GM12864 (cell line): ENCODE results near the gene GFRA1.
"Not testable (repeated sequence)": the region's sequence is repeated elsewhere in the genome, so short reads cannot be mapped to it uniquely, and the experiment has no call there.

ENCODE experiments used
- DNase-seq: peaks from one replicate; pipeline ENCODE4 v3.0.0-alpha.2; 2011; ENCODE audit warnings: low read depth
- H3K4me3 ChIP-seq: 2 replicates; pipeline ENCODE4 v1.5.1; 2011; ENCODE audit warnings: mild to moderate bottlenecking, low read depth, low read length, control low read depth
- TF ChIP-seq, protein P1 (sequence below): IDR thresholded peaks from 2 replicates; pipeline ENCODE4 v1.5.1; 2011; ENCODE audit warnings: low read depth, mild to moderate bottlenecking, moderate library complexity, low read length, control low read depth, inconsistent platforms; ENCODE audit errors: missing control alignments

The GFRA1 gene

DNA sequence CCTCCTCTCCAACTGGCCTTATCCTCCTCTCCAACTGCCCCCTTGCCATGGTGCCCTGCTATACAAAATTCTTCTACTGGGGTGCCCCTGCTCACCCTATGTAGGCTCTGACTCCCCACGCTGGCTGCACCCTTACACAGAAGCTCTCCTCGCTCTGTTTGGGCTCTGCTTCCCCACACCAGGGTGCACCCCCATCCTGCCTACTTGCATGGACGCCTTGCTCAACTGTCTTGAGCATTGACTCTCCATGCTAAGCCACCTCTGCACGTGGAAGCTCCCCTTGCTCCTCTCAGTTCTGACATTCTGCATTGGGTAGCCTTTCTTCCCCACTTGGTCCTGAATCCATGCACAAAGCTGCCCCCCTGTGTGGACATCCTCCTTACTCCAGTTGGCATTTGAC lies 231.1 kb downstream of the GFRA1 start:
- TF ChIP-seq, protein P1, sequence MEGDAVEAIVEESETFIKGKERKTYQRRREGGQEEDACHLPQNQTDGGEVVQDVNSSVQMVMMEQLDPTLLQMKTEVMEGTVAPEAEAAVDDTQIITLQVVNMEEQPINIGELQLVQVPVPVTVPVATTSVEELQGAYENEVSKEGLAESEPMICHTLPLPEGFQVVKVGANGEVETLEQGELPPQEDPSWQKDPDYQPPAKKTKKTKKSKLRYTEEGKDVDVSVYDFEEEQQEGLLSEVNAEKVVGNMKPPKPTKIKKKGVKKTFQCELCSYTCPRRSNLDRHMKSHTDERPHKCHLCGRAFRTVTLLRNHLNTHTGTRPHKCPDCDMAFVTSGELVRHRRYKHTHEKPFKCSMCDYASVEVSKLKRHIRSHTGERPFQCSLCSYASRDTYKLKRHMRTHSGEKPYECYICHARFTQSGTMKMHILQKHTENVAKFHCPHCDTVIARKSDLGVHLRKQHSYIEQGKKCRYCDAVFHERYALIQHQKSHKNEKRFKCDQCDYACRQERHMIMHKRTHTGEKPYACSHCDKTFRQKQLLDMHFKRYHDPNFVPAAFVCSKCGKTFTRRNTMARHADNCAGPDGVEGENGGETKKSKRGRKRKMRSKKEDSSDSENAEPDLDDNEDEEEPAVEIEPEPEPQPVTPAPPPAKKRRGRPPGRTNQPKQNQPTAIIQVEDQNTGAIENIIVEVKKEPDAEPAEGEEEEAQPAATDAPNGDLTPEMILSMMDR, result no peak
- DNase-seq, result no peak
- H3K4me3 ChIP-seq, result no peak overlapping the region

DNA sequence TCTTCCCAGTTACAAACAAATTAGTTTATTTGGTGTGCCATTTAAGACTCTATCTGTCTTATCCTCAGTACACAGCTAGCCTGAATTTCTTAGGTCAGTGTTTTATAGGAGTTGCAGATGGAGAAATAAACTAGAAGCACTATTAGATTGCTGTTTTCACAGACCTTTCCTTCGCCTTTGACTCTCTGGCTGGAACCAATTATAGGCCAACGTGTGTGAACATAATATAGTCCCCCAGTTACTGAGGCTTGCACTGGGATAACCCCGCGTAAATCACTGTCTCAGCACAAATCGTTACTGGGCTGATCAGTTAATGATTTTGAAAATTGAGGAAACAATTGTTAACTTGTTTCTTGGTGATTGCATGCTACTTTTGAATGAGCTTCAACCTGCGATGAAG lies 233.4 kb downstream of the GFRA1 start:
- TF ChIP-seq, protein P1, result no peak
- DNase-seq, result no peak
- no peak overlapping the region for H3K4me3 ChIP-seq

DNA sequence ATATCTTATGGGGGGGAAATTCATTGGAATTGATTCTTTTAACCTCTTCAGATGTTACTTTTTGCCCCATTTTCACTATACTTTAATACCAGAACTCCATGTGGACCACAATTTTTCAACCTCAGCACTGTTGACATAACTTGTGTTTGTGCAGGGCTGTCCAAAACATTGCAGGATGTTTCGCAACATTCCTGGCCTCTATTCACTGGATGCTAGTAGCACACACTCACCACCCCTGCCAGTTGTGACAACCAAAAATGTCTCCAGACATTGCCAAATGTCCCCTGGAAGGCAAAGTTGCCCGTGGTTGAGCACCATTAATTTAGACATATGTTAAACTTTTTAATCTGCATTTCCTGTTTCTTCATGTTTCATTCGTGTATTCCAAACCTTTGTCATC lies 234.7 kb downstream of the GFRA1 start:
- DNase-seq, result no peak
- no peak overlapping the region for H3K4me3 ChIP-seq
- TF ChIP-seq, protein P1, result no peak

DNA sequence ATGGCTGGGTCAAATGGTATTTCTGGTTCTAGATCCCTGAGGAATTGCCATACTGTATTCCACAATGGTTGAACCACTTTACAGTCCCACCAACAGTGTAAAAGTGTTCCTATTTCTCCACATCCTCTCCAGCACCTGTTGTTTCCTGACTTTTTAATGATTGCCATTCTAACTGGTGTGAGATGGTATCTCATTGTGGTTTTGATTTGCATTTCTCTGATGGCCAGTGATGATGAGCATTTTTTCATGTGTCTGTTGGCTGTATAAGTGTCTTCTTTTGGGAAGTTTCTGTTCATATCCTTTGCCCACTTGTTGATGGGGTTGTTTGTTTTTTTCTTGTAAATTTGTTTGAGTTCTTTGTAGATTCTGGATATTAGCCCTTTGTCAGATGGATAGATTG lies 237.6 kb downstream of the GFRA1 start:
- not testable (repeated sequence) for DNase-seq, H3K4me3 ChIP-seq

DNA sequence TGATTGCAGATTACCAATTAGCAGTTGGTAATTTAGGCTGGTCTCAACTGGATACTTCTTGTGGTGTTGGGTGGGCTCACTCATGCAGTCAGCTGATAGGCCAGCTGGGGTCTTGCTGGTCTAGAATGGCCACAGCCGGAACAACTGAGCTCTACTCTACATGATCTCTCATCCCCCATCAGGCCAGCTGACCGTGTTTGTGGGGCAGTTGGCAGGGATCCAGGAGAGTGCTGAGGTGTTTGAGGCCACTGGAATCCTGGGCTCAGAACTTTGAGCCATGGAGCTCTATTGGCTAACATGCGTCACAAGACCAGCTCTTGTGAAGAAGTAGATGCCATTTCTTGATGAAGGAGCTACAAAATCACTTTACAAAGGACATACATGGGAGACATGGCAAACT lies 242.4 kb downstream of the GFRA1 start:
- TF ChIP-seq, protein P1, result no peak
- no peak overlapping the region for H3K4me3 ChIP-seq
- no peak for DNase-seq

DNA sequence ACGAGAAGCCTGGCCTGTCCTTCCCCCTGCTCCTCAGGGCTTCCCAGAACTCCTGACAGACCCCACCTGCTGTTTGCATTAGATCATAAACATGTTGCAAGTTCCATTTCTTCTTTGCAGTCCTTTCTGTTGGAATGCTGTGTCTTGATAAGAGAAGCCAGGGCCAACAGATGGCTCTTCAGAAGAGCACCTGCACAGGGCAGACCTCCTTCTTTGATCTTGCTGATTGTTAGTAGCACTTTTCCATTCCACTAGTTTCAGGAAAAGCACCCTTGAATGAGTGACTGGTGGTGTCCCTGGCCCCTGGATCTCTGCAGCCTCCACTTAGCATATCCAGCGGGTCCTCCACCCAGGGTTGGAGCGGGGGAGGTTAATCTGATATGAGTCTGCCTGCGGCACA lies 243.2 kb downstream of the GFRA1 start:
- no peak overlapping the region for H3K4me3 ChIP-seq
- TF ChIP-seq, protein P1, result no peak
- DNase-seq, result no peak

DNA sequence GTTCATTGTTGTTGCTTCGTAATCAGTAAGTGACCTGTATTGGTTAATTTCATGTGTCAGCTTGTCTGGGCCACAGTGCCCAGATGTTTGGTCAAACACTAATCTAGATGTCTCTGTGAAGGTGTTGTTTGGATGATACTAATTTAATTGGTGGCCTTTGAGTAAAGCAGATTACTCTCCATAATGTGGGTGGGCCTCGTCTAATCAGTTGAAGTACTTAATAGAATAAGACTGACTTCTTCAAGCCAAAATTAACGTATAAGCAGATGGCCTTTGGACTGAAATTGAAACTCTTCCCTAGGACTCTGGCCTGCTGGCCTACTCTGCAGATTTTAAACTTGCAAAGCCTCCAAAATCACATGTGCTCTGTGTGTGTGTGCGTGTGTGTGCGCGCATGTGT lies 245.7 kb downstream of the GFRA1 start:
- H3K4me3 ChIP-seq, result no peak overlapping the region

More for the DNA sequence above, 245.7 kb downstream of the GFRA1 start:
- no peak for DNase-seq
- TF ChIP-seq, protein P1, result no peak
